Forelimb muscle (tissue), 1 donor: ENCODE results near the gene TKTL2. TPM values are rescaled to one million over a fixed set of nuclear protein-coding genes. Genes with fewer than 3 reads are reported as not detected.

Source experiments
- DNase-seq: peaks from one replicate; pipeline ENCODE4 v3.0.0-alpha.2; 2013; ENCODE audit warnings: low read depth
- polyA plus RNA-seq: library from polyadenylated mRNA; unstranded; fragments of 120-200 nt; gene quantifications from one replicate; pipeline ENCODE4 v1.2.1, GENCODE V29; 2013; ENCODE audit not compliant: insufficient read length

Gene TKTL2, protein sequence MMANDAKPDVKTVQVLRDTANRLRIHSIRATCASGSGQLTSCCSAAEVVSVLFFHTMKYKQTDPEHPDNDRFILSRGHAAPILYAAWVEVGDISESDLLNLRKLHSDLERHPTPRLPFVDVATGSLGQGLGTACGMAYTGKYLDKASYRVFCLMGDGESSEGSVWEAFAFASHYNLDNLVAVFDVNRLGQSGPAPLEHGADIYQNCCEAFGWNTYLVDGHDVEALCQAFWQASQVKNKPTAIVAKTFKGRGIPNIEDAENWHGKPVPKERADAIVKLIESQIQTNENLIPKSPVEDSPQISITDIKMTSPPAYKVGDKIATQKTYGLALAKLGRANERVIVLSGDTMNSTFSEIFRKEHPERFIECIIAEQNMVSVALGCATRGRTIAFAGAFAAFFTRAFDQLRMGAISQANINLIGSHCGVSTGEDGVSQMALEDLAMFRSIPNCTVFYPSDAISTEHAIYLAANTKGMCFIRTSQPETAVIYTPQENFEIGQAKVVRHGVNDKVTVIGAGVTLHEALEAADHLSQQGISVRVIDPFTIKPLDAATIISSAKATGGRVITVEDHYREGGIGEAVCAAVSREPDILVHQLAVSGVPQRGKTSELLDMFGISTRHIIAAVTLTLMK
- not detected for polyA plus RNA-seq

- no peak for DNase-seq
Measured at GRCh38 chr4:163473576-163473975, at the start of gene TKTL2. Gene TKTL2 (minus strand): TSS chr4:163473754. CDS start chr4:163473734, 20 bp downstream.

DNA sequence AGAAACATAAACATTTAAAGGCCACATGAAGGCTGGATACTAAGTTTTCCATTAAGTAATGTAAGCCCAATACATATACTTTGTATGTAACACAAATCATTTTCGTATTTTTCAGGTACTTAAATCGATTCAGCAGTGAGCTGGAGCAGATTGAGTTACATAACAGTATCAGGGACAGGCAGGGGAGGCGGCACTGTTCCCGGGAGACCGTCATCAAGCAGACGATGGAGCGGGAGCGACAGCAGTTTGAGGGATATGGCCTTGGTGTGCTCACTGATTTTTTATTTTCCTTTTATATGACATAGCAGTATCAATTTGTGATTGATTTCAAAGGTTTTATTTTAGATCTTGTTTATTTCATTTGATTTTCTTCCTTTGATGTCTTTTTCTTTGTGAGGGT lies 41.6 kb upstream of the TKTL2 start:
- no peak for DNase-seq

DNA sequence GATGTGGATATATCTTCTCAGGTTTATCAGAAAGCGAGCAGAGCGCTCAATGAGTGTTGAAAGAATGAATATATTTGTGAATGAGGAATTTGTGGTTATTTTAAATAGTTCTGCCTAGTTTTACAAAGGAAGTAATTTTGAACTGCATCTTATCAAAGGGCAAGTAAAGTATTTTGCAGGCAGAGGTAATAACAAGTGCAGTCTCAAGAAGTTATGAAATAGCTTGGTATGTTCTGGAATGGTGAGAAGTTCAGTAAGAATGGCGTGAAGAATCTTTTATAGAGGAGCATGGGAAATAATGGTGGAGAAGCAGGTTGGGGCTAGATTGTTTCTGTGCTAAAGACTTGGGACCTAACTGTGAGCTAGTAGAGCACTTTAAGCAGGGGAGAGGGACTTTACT lies 31.8 kb upstream of the TKTL2 start:
- no peak for DNase-seq

- DNase-seq: no peak
Measured at GRCh38 chr4:163500586-163500985, 27.0 kb upstream of the TKTL2 start.

DNA sequence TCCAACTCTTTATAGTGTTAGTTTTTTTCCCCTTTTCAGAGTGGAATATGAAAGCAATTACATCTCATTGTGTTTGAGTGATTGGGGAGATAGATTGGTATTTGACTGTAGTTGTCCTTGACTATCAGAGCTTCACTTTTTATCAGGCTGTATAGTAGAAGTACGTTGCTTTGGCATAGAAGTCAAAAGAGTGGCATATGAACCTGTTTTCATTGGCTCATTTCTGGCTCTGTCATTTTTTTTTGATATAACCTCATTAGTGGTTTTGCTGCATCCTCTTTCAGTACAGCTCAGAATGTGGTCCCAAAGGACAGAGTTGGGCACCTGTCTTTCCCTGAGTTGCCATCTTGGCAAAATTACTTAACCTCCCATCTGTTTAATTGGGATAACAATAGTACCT lies 22.3 kb upstream of the TKTL2 start:
- DNase-seq: no peak

GRCh38 chr4:163494360-163495241 lies 21.0 kb upstream of the TKTL2 start, which contains the start of gene TMA16:
Gene TMA16 (plus strand): TSS chr4:163494690. CDS start chr4:163494802, 112 bp downstream.
- DNase-seq: peak; percentile 81

DNA sequence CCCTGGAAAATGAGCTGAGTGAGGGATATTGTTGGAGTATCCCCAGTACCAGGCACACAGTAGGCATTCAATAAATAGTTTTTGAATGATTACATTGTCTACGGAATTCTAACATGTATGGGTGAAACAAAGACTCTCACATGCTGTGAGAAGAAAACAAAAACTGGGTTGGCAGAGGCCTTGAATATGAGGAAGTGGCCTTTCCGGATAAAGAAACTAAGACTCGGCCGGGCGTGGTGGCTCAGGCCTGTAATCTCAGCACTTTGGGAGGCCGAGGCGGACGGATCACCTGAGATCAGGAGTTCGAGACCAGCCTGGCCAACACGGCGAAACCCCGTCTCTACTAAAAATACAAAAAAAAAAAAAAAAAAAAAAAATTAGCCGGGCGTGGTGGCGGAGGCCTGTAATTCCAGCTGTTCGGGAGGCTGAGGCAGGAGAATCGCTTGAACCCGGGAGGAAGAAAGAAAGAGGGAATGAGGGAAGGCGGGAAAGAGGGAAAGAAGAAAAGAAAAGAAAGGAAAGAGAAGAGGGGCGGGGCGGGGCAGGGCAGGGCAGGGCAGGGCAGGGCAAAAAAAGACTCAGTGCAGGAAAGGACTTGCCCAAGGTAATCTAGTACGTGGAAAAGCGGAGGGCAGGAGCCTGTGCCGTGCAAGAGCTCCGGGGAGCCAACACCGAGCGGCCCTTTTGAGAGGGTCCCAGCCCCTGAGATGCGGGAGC lies 20.2 kb upstream of the TKTL2 start:
- DNase-seq: no peak

GRCh38 chr4:163492951-163493504 lies 19.5 kb upstream of the TKTL2 start:
- no peak for DNase-seq

DNA sequence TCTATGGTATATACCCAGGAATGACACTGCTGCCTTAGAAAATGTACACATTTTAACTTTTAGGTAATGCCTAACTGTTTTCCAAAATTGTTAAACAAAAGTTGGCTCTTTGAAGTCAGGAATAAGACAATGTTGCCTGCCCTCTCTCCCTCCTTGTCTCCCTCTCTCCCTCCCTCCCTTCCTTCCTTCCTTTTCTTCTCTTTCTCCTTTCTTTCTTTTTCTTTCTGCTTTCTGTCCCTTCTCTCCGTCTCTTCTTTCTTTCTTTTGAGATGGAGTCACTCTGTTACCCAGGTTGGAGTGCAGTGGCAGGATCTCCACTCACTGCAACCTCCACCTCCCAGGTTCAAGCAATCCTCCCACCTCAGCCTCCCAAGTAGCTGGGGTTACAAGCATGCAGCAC lies 16.4 kb upstream of the TKTL2 start:
- no peak for DNase-seq

DNA sequence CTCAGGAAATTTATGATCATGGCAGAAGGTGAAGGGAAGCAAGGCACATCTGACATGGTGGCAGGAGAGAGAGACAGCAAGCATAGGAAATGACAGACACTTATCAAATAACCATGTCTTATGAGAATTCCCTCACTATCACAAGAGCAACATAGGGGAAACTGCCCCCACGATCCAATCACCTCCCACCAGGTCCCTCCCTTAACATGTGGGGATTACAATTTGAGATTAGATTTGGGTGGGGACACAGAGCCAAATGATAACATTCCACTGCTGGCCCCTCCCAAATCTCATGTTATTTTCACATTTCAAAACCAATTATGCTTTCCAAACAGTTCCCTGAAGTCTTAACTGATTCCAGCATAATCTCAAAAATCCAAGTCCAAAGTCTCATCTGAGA lies 12.8 kb upstream of the TKTL2 start:
- DNase-seq: no peak

- no peak for DNase-seq
Measured at GRCh38 chr4:163485589-163485988, 12.0 kb upstream of the TKTL2 start.

GRCh38 chr4:163484906-163485305 lies 11.4 kb upstream of the TKTL2 start:
- DNase-seq: no peak

- no peak for DNase-seq
Measured at GRCh38 chr4:163482190-163482589, 8.6 kb upstream of the TKTL2 start.

DNA sequence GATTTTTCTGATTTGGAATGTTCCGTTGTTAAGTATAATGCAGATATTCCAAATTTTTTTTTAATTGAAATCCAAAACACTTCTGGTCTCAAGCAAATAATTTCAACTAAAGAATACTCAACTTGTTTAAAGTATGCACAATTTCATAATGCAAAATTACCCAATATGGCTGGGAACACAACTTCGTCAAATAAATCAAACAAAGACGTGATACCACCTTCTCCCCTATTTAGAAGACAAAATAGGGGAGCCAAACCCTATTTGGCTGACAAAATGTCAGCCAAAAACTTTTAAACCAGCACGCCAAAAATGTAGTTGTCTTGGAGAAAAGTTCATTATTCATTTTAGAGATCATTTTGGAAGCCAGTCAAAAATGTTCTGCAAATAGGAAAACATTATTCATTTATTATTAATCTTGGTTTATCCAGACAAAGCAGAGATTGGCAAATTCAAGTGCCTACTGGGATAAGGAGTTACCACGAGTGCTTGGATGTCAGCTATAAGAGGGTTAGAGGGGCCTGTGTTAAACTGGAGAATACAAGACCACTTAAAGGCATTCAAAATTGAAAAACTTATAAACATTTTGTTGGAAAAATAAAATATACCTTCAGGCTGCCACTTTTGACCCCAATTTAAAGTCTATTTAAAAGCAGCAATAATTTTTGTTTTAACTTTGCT lies 3.3 kb upstream of the TKTL2 start:
- DNase-seq: no peak

DNA sequence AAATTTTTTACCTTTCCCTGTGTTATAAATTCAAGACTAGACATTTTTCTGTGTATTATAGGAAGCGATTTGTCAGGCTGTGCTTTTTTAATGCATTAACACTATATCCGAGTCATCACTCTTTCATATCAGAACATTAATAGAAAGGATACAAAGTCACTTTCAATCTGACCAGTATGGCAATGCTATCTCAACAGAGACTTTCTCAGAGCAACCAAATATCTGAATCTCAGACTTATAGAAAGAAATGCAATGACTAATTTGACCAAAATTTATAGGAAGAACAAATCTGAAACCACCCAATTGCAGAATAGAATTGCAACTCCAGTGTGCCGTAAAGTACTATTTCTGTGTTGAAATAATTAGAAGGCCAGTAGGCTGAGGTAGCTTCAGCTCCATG lies 473 bp upstream of the TKTL2 start:
- DNase-seq: no peak

DNA sequence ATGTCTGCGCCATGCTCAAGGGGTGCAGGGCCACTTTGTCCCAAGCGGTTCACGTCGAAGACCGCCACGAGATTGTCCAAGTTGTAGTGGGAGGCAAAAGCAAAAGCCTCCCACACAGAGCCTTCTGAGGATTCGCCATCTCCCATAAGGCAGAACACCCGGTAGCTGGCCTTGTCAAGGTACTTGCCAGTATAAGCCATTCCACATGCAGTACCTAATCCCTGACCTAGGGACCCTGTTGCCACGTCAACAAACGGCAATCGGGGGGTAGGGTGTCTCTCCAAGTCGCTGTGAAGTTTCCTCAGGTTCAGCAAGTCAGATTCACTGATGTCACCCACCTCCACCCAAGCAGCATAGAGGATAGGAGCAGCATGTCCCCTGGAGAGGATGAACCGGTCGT lies 424 bp downstream of the TKTL2 start:
- DNase-seq: no peak

GRCh38 chr4:163470391-163470790 lies 3.2 kb downstream of the TKTL2 start:
- DNase-seq: no peak

- DNase-seq: no peak
Measured at GRCh38 chr4:163467082-163467770, 6.3 kb downstream of the TKTL2 start.

GRCh38 chr4:163462556-163462955 lies 11.0 kb downstream of the TKTL2 start:
- no peak for DNase-seq
